ENCODE measurements around the gene C1orf116.
A peak's percentile ranks its signal among the peaks of the same experiment; 100 is the strongest.

The C1orf116 gene

GRCh38 chr1:207024202-207025145 lies 8.1 kb downstream of the C1orf116 start:
- no peak for TF ChIP-seq CTCF (conservative IDR thresholded peaks at IDR 0.05; ENCODE audit: low read depth)
- POLR2A ChIA-PET (ENCODE audit: low non-redundant PET) = interaction anchor here (1.2 kb wide), 1 partner anchor 29 kb away, joined by 6 read pairs; the partner anchor contains the start of gene PFKFB2
- peak overlapping the region; percentile 97 for H3K27ac ChIP-seq
- CTCF ChIA-PET = interaction anchor here (1.0 kb wide), 1 partner anchor 42 kb away, joined by 3 read pairs; no protein-coding TSS in a partner anchor
- DNase-seq (ENCODE audit: low spot score) = no peak

GRCh38 chr1:207022996-207023679 lies 9.4 kb downstream of the C1orf116 start:
- no peak for TF ChIP-seq CTCF (conservative IDR thresholded peaks at IDR 0.05; ENCODE audit: low read depth)
- CTCF ChIA-PET = no interaction called here
- DNase-seq (ENCODE audit: low spot score) = no peak
- POLR2A ChIA-PET (ENCODE audit: low non-redundant PET) = no interaction called here
- peak overlapping the region; percentile 97 for H3K27ac ChIP-seq

GRCh38 chr1:207021876-207022596 lies 10.5 kb downstream of the C1orf116 start:
- peak overlapping the region; percentile 97 for H3K27ac ChIP-seq
- no peak for TF ChIP-seq CTCF (conservative IDR thresholded peaks at IDR 0.05; ENCODE audit: low read depth)
- CTCF ChIA-PET = no interaction called here
- no peak for DNase-seq (ENCODE audit: low spot score)
- POLR2A ChIA-PET (ENCODE audit: low non-redundant PET) = interaction anchor here (0.6 kb wide), 1 partner anchor 16 kb away, joined by 3 read pairs; no protein-coding TSS in a partner anchor

- DNase-seq (ENCODE audit: low spot score) = no peak
- ChIA-PET POLR2A (ENCODE audit: low non-redundant PET) (interaction anchor here (0.6 to 1.5 kb wide), 2 partner anchors 11 to 15 kb away, joined by 3 to 9 read pairs; partner anchors contain the start of gene C1orf116), CTCF (interaction anchor here (1.0 kb wide), 1 partner anchor 531 kb away, joined by 3 read pairs; no protein-coding TSS in a partner anchor)
- TF ChIP-seq CTCF (conservative IDR thresholded peaks at IDR 0.05; ENCODE audit: low read depth) = no peak
- peak overlapping the region; percentile 97 for H3K27ac ChIP-seq
These were observed 11.3 kb downstream of the C1orf116 start for GRCh38 chr1:207021139-207021861.

GRCh38 chr1:207020709-207021107 lies 11.8 kb downstream of the C1orf116 start:
- TF ChIP-seq CTCF (conservative IDR thresholded peaks at IDR 0.05; ENCODE audit: low read depth) = no peak
- ChIA-PET CTCF (interaction anchor here (0.6 to 1.0 kb wide), 2 partner anchors 348 to 531 kb away, joined by 3 to 5 read pairs; no protein-coding TSS in a partner anchor), POLR2A (ENCODE audit: low non-redundant PET) (interaction anchor here (1.5 kb wide), 1 partner anchor 12 kb away, joined by 9 read pairs; the partner anchor contains the start of gene C1orf116)
- peak; percentile 48 for DNase-seq (ENCODE audit: low spot score)
- peak overlapping the region; percentile 97 for H3K27ac ChIP-seq
